ENCODE results near the gene KIAA0408.

- no peak for TF ChIP-seq CTCF (conservative IDR thresholded peaks at IDR 0.05 in 1 of 2, IDR thresholded peaks at IDR 0.05 in 1 of 2; ENCODE audit: low read depth in 1 of 2, low read length in 2 of 2)
- TF ChIP-seq EZH2 (IDR thresholded peaks at IDR 0.05; ENCODE audit: low read length, missing control alignments): no peak
Measured at GRCh38 chr6:127477658-127478057, 18.5 kb upstream of the KIAA0408 start.

All from fibroblast of lung (primary cell).